ENCODE data around the gene GYS2. TPM values are rescaled to one million over a fixed set of nuclear protein-coding genes. Genes with fewer than 3 reads are reported as not detected.

The GYS2 gene
- total RNA-seq, 1 experiment from 2014 or later, result 0.47 TPM

DNA sequence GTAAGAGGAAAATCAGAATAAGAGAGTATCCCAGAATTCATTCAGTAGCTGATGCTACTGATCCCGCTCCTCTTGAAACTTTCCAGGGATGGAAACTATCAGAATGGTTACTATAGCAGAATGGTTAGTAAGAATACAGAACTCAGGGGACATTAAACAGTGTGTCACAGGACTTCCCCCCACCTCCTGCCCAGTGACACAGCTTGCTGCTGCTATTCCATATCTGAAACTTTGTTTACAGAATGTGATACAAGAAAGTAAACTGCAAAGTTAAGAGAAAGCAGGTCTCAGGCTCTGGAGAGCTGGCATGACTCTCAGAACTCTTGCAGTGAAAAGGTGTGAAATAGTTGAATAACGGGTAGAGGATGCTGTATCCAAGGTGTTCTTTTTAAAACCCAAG is 75.2 kb downstream of the GYS2 start:
- H3K27ac Mint-ChIP-seq (ENCODE audit: low read depth, unreplicated experiment), result no peak overlapping the region
- intact Hi-C loops (cut with micrococcal nuclease), result loop anchor here (5.0 kb wide), 1 partner anchor 128 kb away; the partner anchor contains the start of gene LDHB
- no peaks in the 10 kb centered on the region for H3K27me3 Mint-ChIP-seq (ENCODE audit: insufficient read depth, unreplicated experiment)
- H3K4me3 Mint-ChIP-seq (ENCODE audit: unreplicated experiment), result no peak overlapping the region
- POLR2A ChIA-PET, result interaction anchor here (0.7 to 3.6 kb wide), 5 partner anchors 9 to 183 kb away, joined by 3 to 22 read pairs (median 5); no protein-coding TSS in a partner anchor
- TF ChIP-seq, protein P1, sequence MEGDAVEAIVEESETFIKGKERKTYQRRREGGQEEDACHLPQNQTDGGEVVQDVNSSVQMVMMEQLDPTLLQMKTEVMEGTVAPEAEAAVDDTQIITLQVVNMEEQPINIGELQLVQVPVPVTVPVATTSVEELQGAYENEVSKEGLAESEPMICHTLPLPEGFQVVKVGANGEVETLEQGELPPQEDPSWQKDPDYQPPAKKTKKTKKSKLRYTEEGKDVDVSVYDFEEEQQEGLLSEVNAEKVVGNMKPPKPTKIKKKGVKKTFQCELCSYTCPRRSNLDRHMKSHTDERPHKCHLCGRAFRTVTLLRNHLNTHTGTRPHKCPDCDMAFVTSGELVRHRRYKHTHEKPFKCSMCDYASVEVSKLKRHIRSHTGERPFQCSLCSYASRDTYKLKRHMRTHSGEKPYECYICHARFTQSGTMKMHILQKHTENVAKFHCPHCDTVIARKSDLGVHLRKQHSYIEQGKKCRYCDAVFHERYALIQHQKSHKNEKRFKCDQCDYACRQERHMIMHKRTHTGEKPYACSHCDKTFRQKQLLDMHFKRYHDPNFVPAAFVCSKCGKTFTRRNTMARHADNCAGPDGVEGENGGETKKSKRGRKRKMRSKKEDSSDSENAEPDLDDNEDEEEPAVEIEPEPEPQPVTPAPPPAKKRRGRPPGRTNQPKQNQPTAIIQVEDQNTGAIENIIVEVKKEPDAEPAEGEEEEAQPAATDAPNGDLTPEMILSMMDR (IDR thresholded peaks at IDR 0.05; ENCODE audit: unreplicated experiment), result no peak
- peaks cover 40% of the 10 kb centered on the region for H3K36me3 Mint-ChIP-seq (ENCODE audit: insufficient read depth, unreplicated experiment)
- CTCF ChIA-PET, result no interaction called here
- no TSS peak for BruUV-seq (replicated peaks)
- no peak for DNase-seq (ENCODE audit: unreplicated experiment)
- H3K4me1 Mint-ChIP-seq (ENCODE audit: insufficient read depth, unreplicated experiment), result peaks cover 26% of the 10 kb centered on the region
- H3K9me3 Mint-ChIP-seq (ENCODE audit: unreplicated experiment), result peaks cover 11% of the 10 kb centered on the region

DNA sequence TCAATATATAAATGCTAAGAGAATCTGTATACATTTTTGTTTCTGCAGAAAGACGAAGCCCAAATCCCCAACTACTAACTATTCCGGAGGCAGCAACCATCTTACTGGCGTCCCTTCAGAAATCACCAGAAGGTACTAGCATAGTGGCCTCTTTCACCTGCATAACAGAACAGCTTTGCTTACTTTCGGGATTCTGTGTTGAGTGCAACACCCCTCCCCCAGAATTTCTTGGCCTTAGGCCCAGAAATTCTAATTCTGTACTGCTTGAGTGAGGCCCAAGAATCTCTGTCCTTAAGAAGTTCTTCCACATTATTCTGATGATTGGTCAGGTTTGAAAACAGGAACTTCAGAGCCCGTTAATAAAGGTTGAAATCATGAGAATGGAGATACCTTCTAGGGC is 75.7 kb downstream of the GYS2 start:
- Mint-ChIP-seq H3K4me3 (ENCODE audit: unreplicated experiment) (peak overlapping the region; percentile 82), H3K27ac (ENCODE audit: low read depth, unreplicated experiment) (no peak overlapping the region), H3K4me1 (ENCODE audit: insufficient read depth, unreplicated experiment) (peaks cover 26% of the 10 kb centered on the region), H3K36me3 (ENCODE audit: insufficient read depth, unreplicated experiment) (peaks cover 38% of the 10 kb centered on the region), H3K9me3 (ENCODE audit: unreplicated experiment) (peaks cover 16% of the 10 kb centered on the region), H3K27me3 (ENCODE audit: insufficient read depth, unreplicated experiment) (no peaks in the 10 kb centered on the region)
- DNase-seq (ENCODE audit: unreplicated experiment), result no peak
- CTCF ChIA-PET, result interaction anchor here (0.7 kb wide), 1 partner anchor 90 kb away, joined by 3 read pairs; no protein-coding TSS in a partner anchor
- POLR2A ChIA-PET, result interaction anchor here (0.7 to 3.6 kb wide), 6 partner anchors 9 to 182 kb away, joined by 3 to 30 read pairs (median 7); partner anchors contain the start of genes GOLT1B, LDHB and RECQL
- intact Hi-C loops (cut with micrococcal nuclease), result loop anchor here (5.0 kb wide), 1 partner anchor 128 kb away; the partner anchor contains the start of gene LDHB
- BruUV-seq (replicated peaks), result no TSS peak
- TF ChIP-seq, protein P1 (IDR thresholded peaks at IDR 0.05; ENCODE audit: unreplicated experiment), result no peak

DNA sequence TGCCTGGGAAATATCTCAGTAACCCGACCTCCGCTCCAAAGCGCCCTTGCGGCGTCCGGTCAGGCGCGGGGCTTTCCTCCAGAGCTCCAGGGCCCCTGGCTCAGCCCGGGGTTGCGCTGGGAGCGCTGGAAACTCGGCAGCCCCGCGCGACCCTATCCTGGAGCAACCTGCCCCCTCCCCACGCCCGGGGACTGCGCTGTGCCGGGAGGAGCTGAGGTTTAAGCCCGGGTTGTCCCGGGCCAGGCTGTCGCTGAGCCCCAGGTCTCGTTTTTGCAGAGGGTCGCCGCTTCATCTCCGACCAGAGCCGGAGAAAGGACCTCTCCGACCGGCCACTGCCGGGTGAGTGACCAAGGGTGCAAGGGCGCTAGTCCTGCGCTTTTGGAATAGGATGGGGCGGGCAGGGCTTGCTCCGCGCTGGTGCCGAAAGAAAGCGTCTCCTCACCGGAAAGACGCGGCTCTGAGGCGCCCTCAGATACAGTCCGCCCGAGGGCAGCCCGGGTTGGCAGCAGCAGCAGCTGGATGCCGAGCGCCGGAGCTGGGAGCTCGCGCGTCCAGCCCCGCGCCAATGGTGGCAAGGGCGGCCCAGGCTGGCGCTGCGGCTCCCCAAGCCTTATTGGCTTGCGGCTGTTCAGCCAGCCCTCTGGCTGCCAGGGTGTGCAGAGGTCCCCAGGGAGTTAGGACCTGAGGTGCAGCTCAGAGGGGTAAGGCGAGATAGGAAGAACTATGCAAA is 77.0 kb downstream of the GYS2 start:
- POLR2A ChIA-PET, result interaction anchor here (0.5 to 3.6 kb wide), 9 partner anchors 9 to 240 kb away, joined by 3 to 30 read pairs (median 8); partner anchors contain the start of genes GOLT1B, LDHB and RECQL
- TSS peak; percentile 59 for BruUV-seq (replicated peaks)
- Mint-ChIP-seq H3K27ac (ENCODE audit: low read depth, unreplicated experiment) (peak overlapping the region; percentile 65), H3K36me3 (ENCODE audit: insufficient read depth, unreplicated experiment) (peaks cover 37% of the 10 kb centered on the region), H3K9me3 (ENCODE audit: unreplicated experiment) (peaks cover 22% of the 10 kb centered on the region), H3K27me3 (ENCODE audit: insufficient read depth, unreplicated experiment) (no peaks in the 10 kb centered on the region), H3K4me3 (ENCODE audit: unreplicated experiment) (peak overlapping the region; percentile 82), H3K4me1 (ENCODE audit: insufficient read depth, unreplicated experiment) (peaks cover 26% of the 10 kb centered on the region)
- CTCF ChIA-PET, result interaction anchor here (0.7 to 1.3 kb wide), 6 partner anchors 22 to 170 kb away, joined by 3 to 8 read pairs (median 3); no protein-coding TSS in a partner anchor
- TF ChIP-seq, protein P1 (IDR thresholded peaks at IDR 0.05; ENCODE audit: unreplicated experiment), result no peak
- intact Hi-C loops (cut with micrococcal nuclease), result loop anchor here (2.0 to 5.0 kb wide), 2 partner anchors 27 to 130 kb away; partner anchors contain the start of genes GOLT1B, LDHB and RECQL
- DNase-seq (ENCODE audit: unreplicated experiment), result peak; percentile 69

Measured in MCF 10A (cell line).